ENCODE measurements around the gene CNTN6.

The CNTN6 gene

GRCh38 chr3:1292571-1293071, 199.8 kb downstream of the CNTN6 start:
- no peak overlapping the region for H3K4me3 ChIP-seq (ENCODE audit: low read depth, low read length)
- CTCF ChIA-PET = interaction anchor here (1.0 kb wide), 1 partner anchor 33 kb away, joined by 3 read pairs; no protein-coding TSS in a partner anchor

GRCh38 chr3:1294586-1294985, 201.8 kb downstream of the CNTN6 start:
- Histone ChIP-seq H3K27ac (ENCODE audit: extremely low read depth, low read depth, low read length) (no peak overlapping the region), H3K36me3 (ENCODE audit: control insufficient read depth in 2 of 2, insufficient read depth in 1 of 2, low read length in 2 of 2) (no peaks in the 10 kb centered on the region), H3K4me3 (ENCODE audit: low read depth, low read length) (no peak overlapping the region), H3K9me3 (ENCODE audit: control insufficient read depth, insufficient read depth, low read depth, low read length) (no peaks in the 10 kb centered on the region), H3K4me1 (ENCODE audit: control insufficient read depth, insufficient read depth, low read length) (no peaks in the 10 kb centered on the region)
- CTCF ChIA-PET = no interaction called here
- TF ChIP-seq ZNF704 (tag by site-specific recombination; IDR thresholded peaks at IDR 0.05) (no peak), ZNF664 (tag by site-specific recombination; IDR thresholded peaks at IDR 0.05) (no peak), ZNF133 (tag by site-specific recombination; IDR thresholded peaks at IDR 0.05) (no peak), ZNF174 (tag by site-specific recombination; IDR thresholded peaks at IDR 0.05) (no peak)
- TF ChIP-seq, protein P1, sequence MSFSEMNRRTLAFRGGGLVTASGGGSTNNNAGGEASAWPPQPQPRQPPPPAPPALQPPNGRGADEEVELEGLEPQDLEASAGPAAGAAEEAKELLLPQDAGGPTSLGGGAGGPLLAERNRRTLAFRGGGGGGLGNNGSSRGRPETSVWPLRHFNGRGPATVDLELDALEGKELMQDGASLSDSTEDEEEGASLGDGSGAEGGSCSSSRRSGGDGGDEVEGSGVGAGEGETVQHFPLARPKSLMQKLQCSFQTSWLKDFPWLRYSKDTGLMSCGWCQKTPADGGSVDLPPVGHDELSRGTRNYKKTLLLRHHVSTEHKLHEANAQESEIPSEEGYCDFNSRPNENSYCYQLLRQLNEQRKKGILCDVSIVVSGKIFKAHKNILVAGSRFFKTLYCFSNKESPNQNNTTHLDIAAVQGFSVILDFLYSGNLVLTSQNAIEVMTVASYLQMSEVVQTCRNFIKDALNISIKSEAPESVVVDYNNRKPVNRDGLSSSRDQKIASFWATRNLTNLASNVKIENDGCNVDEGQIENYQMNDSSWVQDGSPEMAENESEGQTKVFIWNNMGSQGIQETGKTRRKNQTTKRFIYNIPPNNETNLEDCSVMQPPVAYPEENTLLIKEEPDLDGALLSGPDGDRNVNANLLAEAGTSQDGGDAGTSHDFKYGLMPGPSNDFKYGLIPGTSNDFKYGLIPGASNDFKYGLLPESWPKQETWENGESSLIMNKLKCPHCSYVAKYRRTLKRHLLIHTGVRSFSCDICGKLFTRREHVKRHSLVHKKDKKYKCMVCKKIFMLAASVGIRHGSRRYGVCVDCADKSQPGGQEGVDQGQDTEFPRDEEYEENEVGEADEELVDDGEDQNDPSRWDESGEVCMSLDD (tag by site-specific recombination; IDR thresholded peaks at IDR 0.05) = no peak
- POLR2A ChIA-PET = no interaction called here

More at GRCh38 chr3:1292571-1293071, 199.8 kb downstream of the CNTN6 start:
- H3K9me3 ChIP-seq (ENCODE audit: control insufficient read depth, insufficient read depth, low read depth, low read length) = no peaks in the 10 kb centered on the region
- POLR2A ChIA-PET = no interaction called here
- H3K27ac ChIP-seq (ENCODE audit: extremely low read depth, low read depth, low read length) = no peak overlapping the region
- no peak for TF ChIP-seq ZNF768 (tag by site-specific recombination; IDR thresholded peaks at IDR 0.05)
- no peak for TF ChIP-seq GLIS2 (tag by site-specific recombination; IDR thresholded peaks at IDR 0.05)
- no peak for TF ChIP-seq ZBTB8A (tag by site-specific recombination; IDR thresholded peaks at IDR 0.05)
- TF ChIP-seq ZNF600 (tag by site-specific recombination; IDR thresholded peaks at IDR 0.05) = no peak
- TF ChIP-seq ZBTB49 (tag by site-specific recombination; IDR thresholded peaks at IDR 0.05; ENCODE audit: low read depth) = no peak
- no peak for TF ChIP-seq SCRT1 (tag by site-specific recombination; IDR thresholded peaks at IDR 0.05; ENCODE audit: borderline replicate concordance)
- no peak for TF ChIP-seq ZNF830 (tag by site-specific recombination; IDR thresholded peaks at IDR 0.05; ENCODE audit: low read depth)
- TF ChIP-seq SP3 (tag by site-specific recombination; IDR thresholded peaks at IDR 0.05) = no peak
- TF ChIP-seq ZNF585B (tag by site-specific recombination; IDR thresholded peaks at IDR 0.05) = no peak
- no peak for TF ChIP-seq BCL6B (tag by site-specific recombination; IDR thresholded peaks at IDR 0.05)
- TF ChIP-seq ZNF140 (tag by site-specific recombination; IDR thresholded peaks at IDR 0.05) = no peak
- no peaks in the 10 kb centered on the region for H3K4me1 ChIP-seq (ENCODE audit: control insufficient read depth, insufficient read depth, low read length)
- H3K36me3 ChIP-seq (ENCODE audit: control insufficient read depth in 2 of 2, insufficient read depth in 1 of 2, low read length in 2 of 2) = no peaks in the 10 kb centered on the region

Data from HEK293 (cell line).